Mesothelial cell of epicardium (in vitro differentiated cells): Measurements from ENCODE around the gene SELENOI. TPM values are rescaled to one million over a fixed set of nuclear protein-coding genes. Genes with fewer than 3 reads are reported as not detected.

Experiments used
- DNase-seq, 2 experiments: peaks; one replicate each; pipeline ENCODE4 v3.0.0; 2021; ENCODE audit warnings: low spot score in 2 of 2; ENCODE audit not compliant: unreplicated experiment in 2 of 2
- H3K27ac Mint-ChIP-seq: 2 replicates; pipeline ENCODE4 v1.8.0; 2021; ENCODE audit warnings: mixed read lengths
- H3K27me3 Mint-ChIP-seq: 2 replicates; pipeline ENCODE4 v1.8.0; 2021; ENCODE audit warnings: low read depth, mixed read lengths
- H3K36me3 Mint-ChIP-seq: 2 replicates; pipeline ENCODE4 v1.8.0; 2021; ENCODE audit warnings: mixed read lengths
- H3K4me1 Mint-ChIP-seq: 2 replicates; pipeline ENCODE4 v1.8.0; 2021; ENCODE audit warnings: mixed read lengths
- H3K4me3 Mint-ChIP-seq: 2 replicates; pipeline ENCODE4 v1.8.0; 2021; ENCODE audit warnings: mild to moderate bottlenecking, moderate library complexity, mixed read lengths
- H3K9me3 Mint-ChIP-seq: 2 replicates; pipeline ENCODE4 v1.8.0; 2021; ENCODE audit warnings: mixed read lengths
- total RNA-seq: library from RNA; stranded (reverse); gene quantifications from 3 replicates; pipeline ENCODE4 v1.2.1, GENCODE V29; 2021
- TF ChIP-seq, protein P1 (sequence below): fragments of 200-600 bp; sonication (generic); IDR thresholded peaks from one replicate; pipeline ENCODE4 v1.5.0; 2021; ENCODE audit warnings: antibody characterized with exemption; ENCODE audit not compliant: unreplicated experiment

The SELENOI gene
- total RNA-seq, 1 donor from 2014 or later: 32.0 TPM

GRCh38 chr2:26442301-26442700 is 96.4 kb downstream of the SELENOI start:
- Mint-ChIP-seq H3K4me3 (no peak overlapping the region), H3K27ac (no peak overlapping the region), H3K27me3 (no peaks in the 10 kb centered on the region), H3K9me3 (no peaks in the 10 kb centered on the region), H3K36me3 (no peaks in the 10 kb centered on the region), H3K4me1 (peaks cover 5% of the 10 kb centered on the region)
- TF ChIP-seq, protein P1, sequence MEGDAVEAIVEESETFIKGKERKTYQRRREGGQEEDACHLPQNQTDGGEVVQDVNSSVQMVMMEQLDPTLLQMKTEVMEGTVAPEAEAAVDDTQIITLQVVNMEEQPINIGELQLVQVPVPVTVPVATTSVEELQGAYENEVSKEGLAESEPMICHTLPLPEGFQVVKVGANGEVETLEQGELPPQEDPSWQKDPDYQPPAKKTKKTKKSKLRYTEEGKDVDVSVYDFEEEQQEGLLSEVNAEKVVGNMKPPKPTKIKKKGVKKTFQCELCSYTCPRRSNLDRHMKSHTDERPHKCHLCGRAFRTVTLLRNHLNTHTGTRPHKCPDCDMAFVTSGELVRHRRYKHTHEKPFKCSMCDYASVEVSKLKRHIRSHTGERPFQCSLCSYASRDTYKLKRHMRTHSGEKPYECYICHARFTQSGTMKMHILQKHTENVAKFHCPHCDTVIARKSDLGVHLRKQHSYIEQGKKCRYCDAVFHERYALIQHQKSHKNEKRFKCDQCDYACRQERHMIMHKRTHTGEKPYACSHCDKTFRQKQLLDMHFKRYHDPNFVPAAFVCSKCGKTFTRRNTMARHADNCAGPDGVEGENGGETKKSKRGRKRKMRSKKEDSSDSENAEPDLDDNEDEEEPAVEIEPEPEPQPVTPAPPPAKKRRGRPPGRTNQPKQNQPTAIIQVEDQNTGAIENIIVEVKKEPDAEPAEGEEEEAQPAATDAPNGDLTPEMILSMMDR: no peak
- DNase-seq: no peak

DNA sequence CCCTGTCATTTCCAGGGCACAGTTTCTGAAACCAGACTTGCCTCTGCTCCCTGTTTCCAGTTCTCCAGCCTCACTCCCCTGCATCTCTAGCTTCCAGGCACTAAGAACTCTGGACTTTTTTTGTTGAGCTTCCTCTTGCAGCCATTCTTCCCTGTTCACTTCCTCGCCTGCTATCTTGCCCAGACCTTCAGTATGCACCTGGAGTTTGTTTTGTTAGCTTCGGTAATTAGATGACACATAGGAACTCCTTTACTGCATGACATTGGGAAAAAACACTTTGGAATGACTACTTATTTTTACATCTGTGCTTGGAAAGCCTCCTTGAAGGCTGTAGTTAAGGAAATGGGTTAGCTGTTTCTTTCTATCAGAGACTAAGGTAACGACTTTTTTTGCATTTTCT is 96.8 kb downstream of the SELENOI start:
- TF ChIP-seq, protein P1: no peak
- H3K36me3 Mint-ChIP-seq: no peaks in the 10 kb centered on the region
- no peaks in the 10 kb centered on the region for H3K27me3 Mint-ChIP-seq
- peaks cover 5% of the 10 kb centered on the region for H3K4me1 Mint-ChIP-seq
- no peak overlapping the region for H3K27ac Mint-ChIP-seq
- no peaks in the 10 kb centered on the region for H3K9me3 Mint-ChIP-seq
- H3K4me3 Mint-ChIP-seq: no peak overlapping the region
- DNase-seq: no peak

DNA sequence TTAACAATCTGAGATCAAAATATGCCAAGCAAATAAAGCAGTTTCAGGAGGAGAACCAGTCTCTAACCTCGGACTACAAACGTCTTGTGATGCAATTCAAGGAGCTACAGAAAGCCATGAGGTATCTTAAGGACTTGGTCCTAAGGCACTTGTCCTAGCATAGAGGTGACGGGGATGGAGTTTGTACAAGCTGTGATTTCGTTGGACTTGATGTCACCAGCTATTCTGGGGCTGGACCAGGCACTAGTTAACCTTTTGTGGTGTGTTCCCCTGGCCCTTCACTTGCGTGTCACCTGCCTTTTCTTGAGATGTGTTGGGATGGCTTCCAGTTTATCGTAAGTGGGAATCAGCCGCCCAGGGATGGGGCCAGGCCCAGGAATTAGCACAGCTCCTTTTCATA is 98.3 kb downstream of the SELENOI start:
- Mint-ChIP-seq H3K36me3 (no peaks in the 10 kb centered on the region), H3K9me3 (no peaks in the 10 kb centered on the region), H3K27ac (no peak overlapping the region), H3K27me3 (no peaks in the 10 kb centered on the region), H3K4me3 (no peak overlapping the region), H3K4me1 (peaks cover under 1% of the 10 kb centered on the region)
- TF ChIP-seq, protein P1: no peak
- DNase-seq: no peak

Other genes starting within 250 kb of the SELENOI start
- 25.0 to 27.5 TPM (median 26.4 TPM) in 3 replicates for gene GAREM2, start 173.1 kb upstream of the SELENOI start, total RNA-seq
- 95.5 to 100 TPM (median 97.4 TPM) in 3 replicates for gene HADHA, start 101.5 kb upstream of the SELENOI start, total RNA-seq
- gene HADHB, start 101.2 kb upstream of the SELENOI start, total RNA-seq: 79.4 to 85.5 TPM (median 83.2 TPM) in 3 replicates
- 0.20 to 0.83 TPM (median 0.22 TPM) in 3 replicates for gene ADGRF3, start 646 bp downstream of the SELENOI start, total RNA-seq
- gene DRC1, start 55.8 kb downstream of the SELENOI start, total RNA-seq: 0.18 to 0.59 TPM (median 0.22 TPM) in 3 replicates
- 0.16 to 0.40 TPM (median 0.25 TPM) in 3 replicates for gene OTOF, start 132.0 kb downstream of the SELENOI start, total RNA-seq